ENCODE data around the gene CALCB.
"Not testable (repeated sequence)": the region's sequence is repeated elsewhere in the genome, so short reads cannot be mapped to it uniquely, and the experiment has no call there.

CALCB gene

GRCh38 chr11:15073361-15074205, at the start of gene CALCB:
CALCB (plus strand) TSS chr11:15073593; CDS start chr11:15074719, 1,126 bp downstream.
- no peak for DNase-seq

GRCh38 chr11:15027011-15027410, 46.4 kb upstream of the CALCB start:
- no peak for DNase-seq

GRCh38 chr11:15027956-15028355, 45.4 kb upstream of the CALCB start:
- DNase-seq, result no peak

- no peak for DNase-seq
Observed at GRCh38 chr11:15028379-15028778, 45.0 kb upstream of the CALCB start.

GRCh38 chr11:15031945-15032344, 41.4 kb upstream of the CALCB start:
- DNase-seq, result not testable (repeated sequence)

GRCh38 chr11:15034687-15035267, 38.6 kb upstream of the CALCB start:
- DNase-seq, result no peak

GRCh38 chr11:15035283-15035682, 38.1 kb upstream of the CALCB start:
- DNase-seq, result no peak

GRCh38 chr11:15038963-15039362, 34.4 kb upstream of the CALCB start:
- DNase-seq, result no peak

GRCh38 chr11:15045209-15045608, 28.2 kb upstream of the CALCB start:
- DNase-seq, result no peak

GRCh38 chr11:15045891-15046290, 27.5 kb upstream of the CALCB start:
- DNase-seq, result no peak

- DNase-seq, result not testable (repeated sequence)
Observed at GRCh38 chr11:15046673-15047072, 26.7 kb upstream of the CALCB start.

- no peak for DNase-seq
Observed at GRCh38 chr11:15048616-15049015, 24.8 kb upstream of the CALCB start.

- DNase-seq, result no peak
Observed at GRCh38 chr11:15053191-15053685, 20.2 kb upstream of the CALCB start.

GRCh38 chr11:15055620-15056356, 17.6 kb upstream of the CALCB start:
- no peak for DNase-seq

GRCh38 chr11:15057329-15057728, 16.1 kb upstream of the CALCB start:
- no peak for DNase-seq

- DNase-seq, result no peak
Observed at GRCh38 chr11:15059132-15059915, 14.1 kb upstream of the CALCB start.

- no peak for DNase-seq
Observed at GRCh38 chr11:15062599-15062998, 10.8 kb upstream of the CALCB start.

GRCh38 chr11:15069751-15070150, 3.6 kb upstream of the CALCB start:
- not testable (repeated sequence) for DNase-seq

GRCh38 chr11:15071556-15072255, 1.7 kb upstream of the CALCB start:
- no peak for DNase-seq

- DNase-seq, result no peak
Observed at GRCh38 chr11:15072551-15073143, 746 bp upstream of the CALCB start.
